LHCN-M2 (cell line): ENCODE measurements around the gene UNC119. TPM values are rescaled to one million over a fixed set of nuclear protein-coding genes. Genes with fewer than 3 reads are reported as not detected.
"Not testable (repeated sequence)": the region's sequence is repeated elsewhere in the genome, so short reads cannot be mapped to it uniquely, and the experiment has no call there.

Source experiments
- DNase-seq: peaks from one replicate; pipeline ENCODE4 v3.0.0-alpha.2; 2012; ENCODE audit warnings: low read depth
- polyA plus RNA-seq: library from polyadenylated mRNA; unstranded; fragments of >200 nt; gene quantifications from one replicate; pipeline ENCODE4 v1.2.1, GENCODE V29; 2012; ENCODE audit warnings: missing spikeins
- total RNA-seq: library from RNA; depleted of rRNA; stranded (reverse); fragments of >200 nt; gene quantifications from 2 replicates; pipeline ENCODE4 v1.2.3, GENCODE V29; 2014; rRNA removed

UNC119 gene
- total RNA-seq: 44.3 and 47.6 TPM in 2 replicates
- polyA plus RNA-seq: 30.4 TPM

GRCh38 chr17:28552176-28552999 is at the start of gene UNC119:
UNC119 (minus strand) TSS chr17:28552624; CDS start chr17:28552557, 67 bp downstream.
- DNase-seq: peak; percentile 59

- peak; percentile 85 for DNase-seq
Observed at GRCh38 chr17:28599311-28600184, 47.1 kb upstream of the UNC119 start.

- peak; percentile 89 for DNase-seq
Observed at GRCh38 chr17:28598799-28599310, 46.4 kb upstream of the UNC119 start, which contains the start of gene SPAG5. SPAG5 (minus strand) TSS chr17:28599025; CDS start chr17:28598946, 79 bp downstream.

GRCh38 chr17:28598389-28598788 is 46.0 kb upstream of the UNC119 start:
- no peak for DNase-seq

- no peak for DNase-seq
Observed at GRCh38 chr17:28597606-28598383, 45.4 kb upstream of the UNC119 start.

GRCh38 chr17:28592260-28592659 is 39.8 kb upstream of the UNC119 start:
- DNase-seq: no peak

- DNase-seq: no peak
Observed at GRCh38 chr17:28585851-28586250, 33.4 kb upstream of the UNC119 start.

- DNase-seq: no peak
Observed at GRCh38 chr17:28584434-28584833, 32.0 kb upstream of the UNC119 start.

- DNase-seq: no peak
Observed at GRCh38 chr17:28582513-28582912, 30.1 kb upstream of the UNC119 start.

GRCh38 chr17:28580959-28581358 is 28.5 kb upstream of the UNC119 start:
- DNase-seq: no peak

GRCh38 chr17:28579526-28579925 is 27.1 kb upstream of the UNC119 start:
- DNase-seq: no peak

- no peak for DNase-seq
Observed at GRCh38 chr17:28578246-28579195, 26.1 kb upstream of the UNC119 start.

GRCh38 chr17:28577466-28577824 is 25.0 kb upstream of the UNC119 start:
- DNase-seq: no peak

- peak; percentile 82 for DNase-seq
Observed at GRCh38 chr17:28576758-28577465, 24.5 kb upstream of the UNC119 start, which contains the start of gene ALDOC. ALDOC (minus strand) TSS chr17:28576895; CDS start chr17:28575532, 1,363 bp downstream.

GRCh38 chr17:28576016-28576415 is 23.6 kb upstream of the UNC119 start:
- DNase-seq: not testable (repeated sequence)

GRCh38 chr17:28575126-28575795 is 22.8 kb upstream of the UNC119 start:
- DNase-seq: no peak

GRCh38 chr17:28574526-28574925 is 22.1 kb upstream of the UNC119 start:
- no peak for DNase-seq

- no peak for DNase-seq
Observed at GRCh38 chr17:28573966-28574480, 21.6 kb upstream of the UNC119 start.

GRCh38 chr17:28573521-28573920 is 21.1 kb upstream of the UNC119 start:
- DNase-seq: no peak
